Body of pancreas (tissue), 4 donors: ENCODE measurements around the gene ADAMTS7.

Experiments
- POLR2A ChIP-seq, 3 donors: fragments of 450-650 bp; IDR thresholded peaks; one replicate each; pipeline ENCODE4 v1.6.1; 2016; ENCODE audit warnings: antibody characterized with exemption in 3 of 3, mild to moderate bottlenecking in 2 of 3
- TF ChIP-seq, protein P1 (sequence below), 7 experiments: fragments of 450-650 bp in 4 of 7; fragments of 200-600 bp in 3 of 7; sonication (generic) in 3 of 7; IDR thresholded peaks; one replicate each; pipeline ENCODE4 v1.5.1; 2016 to 2019; ENCODE audit warnings: antibody characterized with exemption in 7 of 7

DNA sequence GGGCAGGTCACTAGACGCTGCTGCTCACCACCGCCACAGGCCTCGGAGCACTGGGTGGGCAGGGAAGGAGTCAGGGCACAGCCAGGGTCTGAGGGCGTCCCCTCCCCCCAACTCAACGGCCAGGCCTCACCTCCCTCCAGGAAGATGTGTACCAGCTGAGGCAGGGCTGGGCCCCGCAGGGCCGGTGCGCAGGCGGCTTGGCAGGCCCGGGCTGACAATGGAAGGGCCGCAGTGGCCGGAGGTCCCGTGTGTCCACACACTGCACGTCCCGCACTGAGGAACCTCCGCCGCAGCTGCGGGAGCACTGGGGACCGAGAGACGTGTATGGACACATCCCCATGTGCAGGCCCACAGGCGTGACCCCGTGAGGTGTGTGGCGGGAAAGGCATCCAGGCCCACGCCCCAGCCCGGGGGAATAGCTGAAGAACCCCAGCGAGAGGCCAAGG, 47.4 kb downstream of the ADAMTS7 start:
- TF ChIP-seq POLR2A (IDR thresholded peaks at IDR 0.05) = no peak
- TF ChIP-seq, protein P1, sequence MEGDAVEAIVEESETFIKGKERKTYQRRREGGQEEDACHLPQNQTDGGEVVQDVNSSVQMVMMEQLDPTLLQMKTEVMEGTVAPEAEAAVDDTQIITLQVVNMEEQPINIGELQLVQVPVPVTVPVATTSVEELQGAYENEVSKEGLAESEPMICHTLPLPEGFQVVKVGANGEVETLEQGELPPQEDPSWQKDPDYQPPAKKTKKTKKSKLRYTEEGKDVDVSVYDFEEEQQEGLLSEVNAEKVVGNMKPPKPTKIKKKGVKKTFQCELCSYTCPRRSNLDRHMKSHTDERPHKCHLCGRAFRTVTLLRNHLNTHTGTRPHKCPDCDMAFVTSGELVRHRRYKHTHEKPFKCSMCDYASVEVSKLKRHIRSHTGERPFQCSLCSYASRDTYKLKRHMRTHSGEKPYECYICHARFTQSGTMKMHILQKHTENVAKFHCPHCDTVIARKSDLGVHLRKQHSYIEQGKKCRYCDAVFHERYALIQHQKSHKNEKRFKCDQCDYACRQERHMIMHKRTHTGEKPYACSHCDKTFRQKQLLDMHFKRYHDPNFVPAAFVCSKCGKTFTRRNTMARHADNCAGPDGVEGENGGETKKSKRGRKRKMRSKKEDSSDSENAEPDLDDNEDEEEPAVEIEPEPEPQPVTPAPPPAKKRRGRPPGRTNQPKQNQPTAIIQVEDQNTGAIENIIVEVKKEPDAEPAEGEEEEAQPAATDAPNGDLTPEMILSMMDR (IDR thresholded peaks at IDR 0.05) = no peak
